ENCODE results near the gene SMAD2.
A peak's percentile ranks its signal among the peaks of the same experiment; 100 is the strongest.

SMAD2 gene

GRCh38 chr18:47815486-47816270, 114.8 kb downstream of the SMAD2 start:
- no peak for ATAC-seq
- Mint-ChIP-seq H3K9me3 (peaks cover 7% of the 10 kb centered on the region), H3K4me3 (no peak overlapping the region), H3K27me3 (no peaks in the 10 kb centered on the region), H3K36me3 (peaks cover 14% of the 10 kb centered on the region), H3K4me1 (no peaks in the 10 kb centered on the region), H3K27ac (no peak overlapping the region)

- Mint-ChIP-seq H3K4me3 (no peak overlapping the region), H3K4me1 (no peaks in the 10 kb centered on the region), H3K27ac (no peak overlapping the region), H3K36me3 (peaks cover 9% of the 10 kb centered on the region), H3K27me3 (peaks cover 10% of the 10 kb centered on the region), H3K9me3 (peaks cover 11% of the 10 kb centered on the region)
- ATAC-seq, result no peak
Observed at GRCh38 chr18:47809420-47809819, 121.0 kb downstream of the SMAD2 start.

- peak; percentile 18 for ATAC-seq
- Mint-ChIP-seq H3K9me3 (peaks cover 4% of the 10 kb centered on the region), H3K4me3 (no peak overlapping the region), H3K36me3 (no peaks in the 10 kb centered on the region), H3K27me3 (peaks cover 26% of the 10 kb centered on the region), H3K27ac (no peak overlapping the region), H3K4me1 (peaks cover 8% of the 10 kb centered on the region)
Observed at GRCh38 chr18:47802802-47803201, 127.7 kb downstream of the SMAD2 start.

GRCh38 chr18:47801817-47802216, 128.6 kb downstream of the SMAD2 start:
- Mint-ChIP-seq H3K36me3 (no peaks in the 10 kb centered on the region), H3K27me3 (peaks cover 27% of the 10 kb centered on the region), H3K4me3 (no peak overlapping the region), H3K27ac (no peak overlapping the region), H3K9me3 (peaks cover 4% of the 10 kb centered on the region), H3K4me1 (peaks cover 8% of the 10 kb centered on the region)
- ATAC-seq, result no peak

- no peak for ATAC-seq
- Mint-ChIP-seq H3K9me3 (peaks cover 4% of the 10 kb centered on the region), H3K4me1 (peaks cover 8% of the 10 kb centered on the region), H3K4me3 (no peak overlapping the region), H3K27me3 (peaks cover 28% of the 10 kb centered on the region), H3K36me3 (no peaks in the 10 kb centered on the region), H3K27ac (no peak overlapping the region)
Observed at GRCh38 chr18:47800756-47801155, 129.7 kb downstream of the SMAD2 start.

- H3K4me1 Mint-ChIP-seq, result peaks cover 8% of the 10 kb centered on the region
- peaks cover 4% of the 10 kb centered on the region for H3K9me3 Mint-ChIP-seq
- H3K27ac Mint-ChIP-seq, result no peak overlapping the region
- H3K4me3 Mint-ChIP-seq, result no peak overlapping the region
- ATAC-seq, result no peak
- H3K27me3 Mint-ChIP-seq, result peaks cover 32% of the 10 kb centered on the region
- H3K36me3 Mint-ChIP-seq, result no peaks in the 10 kb centered on the region
Observed at GRCh38 chr18:47800248-47800647, 130.2 kb downstream of the SMAD2 start.

GRCh38 chr18:47799376-47799775, 131.1 kb downstream of the SMAD2 start:
- Mint-ChIP-seq H3K9me3 (no peaks in the 10 kb centered on the region), H3K4me3 (no peak overlapping the region), H3K27me3 (peaks cover 26% of the 10 kb centered on the region), H3K27ac (no peak overlapping the region), H3K36me3 (no peaks in the 10 kb centered on the region), H3K4me1 (peaks cover 8% of the 10 kb centered on the region)
- no peak for ATAC-seq

- peaks cover 28% of the 10 kb centered on the region for H3K27me3 Mint-ChIP-seq
- no peak overlapping the region for H3K4me3 Mint-ChIP-seq
Observed at GRCh38 chr18:47798366-47798765, 132.1 kb downstream of the SMAD2 start.

GRCh38 chr18:47797126-47797525, 133.3 kb downstream of the SMAD2 start:
- no peak for ATAC-seq
- Mint-ChIP-seq H3K4me1 (no peaks in the 10 kb centered on the region), H3K27me3 (peaks cover 29% of the 10 kb centered on the region), H3K4me3 (no peak overlapping the region), H3K9me3 (no peaks in the 10 kb centered on the region), H3K36me3 (no peaks in the 10 kb centered on the region), H3K27ac (no peak overlapping the region)

More at GRCh38 chr18:47798366-47798765, 132.1 kb downstream of the SMAD2 start:
- no peaks in the 10 kb centered on the region for H3K36me3 Mint-ChIP-seq
- H3K27ac Mint-ChIP-seq, result no peak overlapping the region
- H3K4me1 Mint-ChIP-seq, result peaks cover 3% of the 10 kb centered on the region
- ATAC-seq, result no peak
- no peaks in the 10 kb centered on the region for H3K9me3 Mint-ChIP-seq

GRCh38 chr18:47795434-47795814, 135.0 kb downstream of the SMAD2 start:
- Mint-ChIP-seq H3K27ac (no peak overlapping the region), H3K9me3 (no peaks in the 10 kb centered on the region), H3K4me1 (no peaks in the 10 kb centered on the region), H3K4me3 (no peak overlapping the region), H3K36me3 (no peaks in the 10 kb centered on the region), H3K27me3 (peaks cover 29% of the 10 kb centered on the region)
- ATAC-seq, result no peak

GRCh38 chr18:47794725-47795433, 135.6 kb downstream of the SMAD2 start:
- Mint-ChIP-seq H3K27me3 (peaks cover 29% of the 10 kb centered on the region), H3K9me3 (no peaks in the 10 kb centered on the region), H3K27ac (no peak overlapping the region), H3K4me1 (no peaks in the 10 kb centered on the region), H3K36me3 (no peaks in the 10 kb centered on the region), H3K4me3 (no peak overlapping the region)
- no peak for ATAC-seq

GRCh38 chr18:47793609-47794008, 136.8 kb downstream of the SMAD2 start:
- no peaks in the 10 kb centered on the region for H3K36me3 Mint-ChIP-seq
- ATAC-seq, result no peak
- H3K4me1 Mint-ChIP-seq, result no peaks in the 10 kb centered on the region
- peaks cover 29% of the 10 kb centered on the region for H3K27me3 Mint-ChIP-seq
- no peaks in the 10 kb centered on the region for H3K9me3 Mint-ChIP-seq
- H3K4me3 Mint-ChIP-seq, result no peak overlapping the region
- H3K27ac Mint-ChIP-seq, result no peak overlapping the region

GRCh38 chr18:47791461-47791985, 138.9 kb downstream of the SMAD2 start:
- Mint-ChIP-seq H3K27ac (no peak overlapping the region), H3K36me3 (no peaks in the 10 kb centered on the region), H3K4me1 (no peaks in the 10 kb centered on the region), H3K4me3 (no peak overlapping the region), H3K27me3 (peaks cover 37% of the 10 kb centered on the region), H3K9me3 (peaks cover 3% of the 10 kb centered on the region)
- ATAC-seq, result no peak

GRCh38 chr18:47790036-47790435, 140.4 kb downstream of the SMAD2 start:
- Mint-ChIP-seq H3K4me1 (no peaks in the 10 kb centered on the region), H3K4me3 (no peak overlapping the region), H3K27me3 (peaks cover 36% of the 10 kb centered on the region), H3K36me3 (no peaks in the 10 kb centered on the region), H3K9me3 (peaks cover 3% of the 10 kb centered on the region), H3K27ac (no peak overlapping the region)
- ATAC-seq, result no peak

- H3K27ac Mint-ChIP-seq, result no peak overlapping the region
- H3K4me1 Mint-ChIP-seq, result no peaks in the 10 kb centered on the region
- peaks cover 28% of the 10 kb centered on the region for H3K27me3 Mint-ChIP-seq
- peaks cover 10% of the 10 kb centered on the region for H3K9me3 Mint-ChIP-seq
- no peak overlapping the region for H3K4me3 Mint-ChIP-seq
- ATAC-seq, result no peak
- H3K36me3 Mint-ChIP-seq, result no peaks in the 10 kb centered on the region
Observed at GRCh38 chr18:47788621-47789020, 141.8 kb downstream of the SMAD2 start.

- no peak overlapping the region for H3K4me3 Mint-ChIP-seq
- H3K27ac Mint-ChIP-seq, result no peak overlapping the region
- H3K36me3 Mint-ChIP-seq, result no peaks in the 10 kb centered on the region
- ATAC-seq, result no peak
- H3K9me3 Mint-ChIP-seq, result peaks cover 11% of the 10 kb centered on the region
- no peaks in the 10 kb centered on the region for H3K4me1 Mint-ChIP-seq
- peaks cover 8% of the 10 kb centered on the region for H3K27me3 Mint-ChIP-seq
Observed at GRCh38 chr18:47781561-47781960, 148.9 kb downstream of the SMAD2 start.
